GM19372 (cell line): ENCODE results near the gene PLCH1.

ENCODE experiments used
- ATAC-seq: cut with Tn5 transposase; IDR thresholded peaks from one replicate; pipeline ENCODE4 v1.9.1; 2021; ENCODE audit warnings: mild to moderate bottlenecking, low read depth, moderate library complexity; ENCODE audit not compliant: unreplicated experiment

PLCH1 gene

GRCh38 chr3:155364492-155364891 lies 380.4 kb downstream of the PLCH1 start:
- ATAC-seq, result no peak

DNA sequence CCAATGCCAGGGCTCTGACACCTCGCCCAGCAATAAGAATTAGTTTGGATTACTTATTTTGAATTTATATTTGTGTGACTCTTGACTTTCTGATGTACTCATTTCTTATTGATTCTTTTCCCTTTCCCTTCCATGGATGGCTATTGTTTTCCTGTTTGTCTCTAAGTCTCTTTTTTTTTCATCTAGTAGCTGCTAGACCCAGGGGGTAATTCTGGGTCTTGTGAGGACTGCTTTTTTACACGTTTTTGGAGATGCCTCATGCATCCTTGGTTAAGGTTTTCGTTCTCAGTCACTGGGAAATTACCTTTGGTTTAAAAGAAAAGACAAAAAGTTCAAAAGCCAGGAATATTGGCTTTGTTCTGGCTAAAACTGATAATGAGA lies 381.2 kb downstream of the PLCH1 start:
- no peak for ATAC-seq

GRCh38 chr3:155362808-155363689 lies 381.8 kb downstream of the PLCH1 start:
- no peak for ATAC-seq

GRCh38 chr3:155360281-155360680 lies 384.6 kb downstream of the PLCH1 start:
- no peak for ATAC-seq

- no peak for ATAC-seq
Observed at GRCh38 chr3:155356594-155357370, 388.1 kb downstream of the PLCH1 start.

DNA sequence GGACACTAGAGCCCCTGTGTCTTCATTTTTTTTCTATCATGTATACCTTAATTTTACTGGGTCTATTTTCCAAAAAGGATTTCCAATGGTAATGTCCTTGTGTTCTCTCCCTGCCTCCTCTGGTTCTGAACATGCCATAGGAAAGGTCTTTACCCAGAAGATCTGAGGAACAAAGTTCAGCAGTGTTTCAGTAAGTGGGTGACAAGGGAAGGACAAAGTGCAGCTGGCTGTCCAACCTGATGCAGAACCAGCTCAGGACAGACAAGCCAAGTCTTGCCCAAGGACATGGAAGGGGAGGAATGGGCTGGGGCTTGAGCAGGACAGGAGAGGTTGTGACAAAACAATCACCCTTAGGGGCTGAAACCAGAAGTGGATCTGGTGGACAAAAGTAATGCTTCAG lies 390.2 kb downstream of the PLCH1 start:
- no peak for ATAC-seq

DNA sequence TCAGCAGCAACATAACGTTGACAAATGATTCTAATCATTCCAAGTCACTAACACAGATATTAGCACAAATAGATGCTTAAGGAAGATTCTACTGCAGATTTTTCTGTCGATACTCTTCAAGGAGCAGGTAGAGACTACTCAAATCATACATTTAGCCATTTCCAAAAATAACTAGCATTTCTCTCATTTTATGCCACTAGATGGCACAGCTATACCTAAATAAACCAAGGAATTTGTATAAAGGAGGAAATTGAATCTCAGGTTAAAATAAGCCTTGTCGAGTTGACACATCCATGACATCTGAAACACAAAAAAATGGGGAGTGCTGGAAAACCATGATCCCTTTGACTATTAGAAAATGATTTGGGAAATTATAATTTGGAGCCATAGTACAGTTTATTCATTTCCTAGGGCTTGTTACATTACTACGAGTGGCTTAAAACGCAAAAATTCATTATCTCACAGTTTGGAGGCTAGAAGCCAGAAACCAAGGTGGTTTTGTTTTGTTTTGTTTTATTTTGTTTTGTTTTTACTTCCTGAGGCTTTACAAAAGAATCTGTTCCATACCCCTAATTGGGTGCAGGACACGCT lies 391.9 kb downstream of the PLCH1 start:
- no peak for ATAC-seq

DNA sequence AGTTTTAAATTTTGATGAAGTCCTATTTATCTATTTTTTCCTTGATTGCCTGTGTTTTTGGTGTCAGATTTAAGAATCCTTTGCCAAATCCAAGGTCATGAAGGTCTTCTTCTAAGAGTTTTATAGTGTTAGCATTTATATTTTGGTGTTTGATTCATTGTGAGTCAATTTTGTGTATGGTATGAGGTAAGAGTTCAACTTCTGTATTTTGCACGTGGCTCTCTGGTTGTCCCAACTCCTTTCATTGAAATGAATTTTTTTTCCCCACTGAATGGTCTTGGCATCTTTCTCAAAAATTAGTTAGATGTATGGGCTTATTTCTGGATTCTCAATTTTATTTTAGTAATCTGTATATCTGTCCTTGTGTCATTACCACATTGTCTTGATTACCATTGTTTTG lies 394.3 kb downstream of the PLCH1 start:
- ATAC-seq, result no peak

DNA sequence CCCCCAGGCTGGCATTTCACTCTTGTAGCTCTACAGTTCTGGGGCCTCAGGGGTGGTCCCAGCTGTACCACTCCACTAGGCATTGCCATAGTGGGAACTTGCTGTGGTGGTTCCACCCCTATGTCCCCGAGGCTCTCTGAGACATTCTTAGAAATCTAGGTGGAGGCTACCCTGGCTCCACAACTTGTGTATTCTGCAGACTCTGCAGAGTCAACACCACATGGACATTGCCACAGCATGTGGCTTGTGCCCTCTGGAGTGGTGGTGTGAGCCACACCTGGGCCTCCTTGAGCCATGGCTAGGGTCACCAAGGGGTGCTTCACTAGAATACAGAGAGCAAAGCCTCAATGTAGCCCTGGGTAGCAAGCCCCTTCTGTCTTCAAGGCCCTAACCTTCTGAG lies 397.0 kb downstream of the PLCH1 start:
- ATAC-seq, result no peak

- ATAC-seq, result no peak
Observed at GRCh38 chr3:155342344-155342743, 402.5 kb downstream of the PLCH1 start.

DNA sequence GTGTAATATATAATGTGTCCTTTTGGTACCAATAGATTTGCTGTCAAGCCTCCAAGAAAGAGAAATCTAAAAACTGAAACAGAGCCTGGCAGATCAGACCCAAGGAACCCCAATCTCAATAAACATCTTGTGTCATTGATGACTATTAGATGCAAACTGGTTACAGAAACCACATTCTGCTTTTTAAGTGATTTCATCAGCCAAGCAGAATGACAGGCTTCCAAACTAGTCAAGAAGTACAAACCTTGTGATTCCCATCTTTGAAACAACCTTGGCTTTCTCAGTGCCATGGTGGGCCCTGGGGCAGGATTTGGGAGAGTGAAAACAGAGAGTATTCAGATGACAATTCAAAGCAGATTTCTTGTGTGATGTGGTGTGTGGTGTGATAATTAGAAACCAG lies 405.8 kb downstream of the PLCH1 start:
- ATAC-seq, result no peak

- no peak for ATAC-seq
Observed at GRCh38 chr3:155335724-155336354, 409.0 kb downstream of the PLCH1 start.

- peak; percentile 86 for ATAC-seq
Observed at GRCh38 chr3:155334914-155335723, 409.8 kb downstream of the PLCH1 start.

GRCh38 chr3:155334215-155334913 lies 410.5 kb downstream of the PLCH1 start:
- no peak for ATAC-seq

GRCh38 chr3:155332716-155333115 lies 412.2 kb downstream of the PLCH1 start:
- no peak for ATAC-seq

DNA sequence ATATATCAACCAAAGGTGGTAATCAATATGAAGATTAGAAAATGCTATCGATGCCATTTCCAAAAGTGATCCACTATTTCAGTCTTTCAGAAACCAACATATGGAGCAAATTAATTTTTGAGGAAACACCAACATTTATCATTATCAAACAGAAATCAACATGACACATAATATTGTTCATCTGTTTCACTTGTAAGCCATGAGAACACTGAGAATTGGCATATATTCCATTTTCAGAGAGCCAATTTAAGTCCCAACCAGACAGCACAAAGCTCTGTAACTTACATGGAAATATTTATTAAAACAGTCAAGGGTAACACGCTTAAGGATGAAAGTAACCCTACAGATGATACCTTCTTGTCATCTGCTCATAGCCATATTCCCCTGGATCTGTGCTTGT lies 413.8 kb downstream of the PLCH1 start:
- ATAC-seq, result no peak

DNA sequence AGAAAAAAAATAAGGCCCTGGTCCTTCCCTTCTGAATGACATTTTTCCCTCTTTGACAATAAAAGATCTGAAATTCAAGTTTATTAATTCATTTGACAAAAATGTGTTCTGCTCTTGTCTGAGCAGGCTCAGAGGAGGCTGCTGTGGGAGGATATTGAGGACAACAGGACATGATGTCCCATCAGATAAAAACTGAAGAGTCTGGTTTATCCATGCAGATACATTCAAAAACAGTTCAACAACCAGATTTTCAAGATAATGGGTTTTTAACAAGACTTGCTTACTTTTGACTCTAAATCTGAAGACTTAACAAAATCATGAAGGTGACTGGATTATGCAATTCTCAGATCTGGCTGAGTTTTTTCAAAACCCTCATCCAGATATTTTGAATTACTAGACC lies 414.5 kb downstream of the PLCH1 start:
- ATAC-seq, result no peak

DNA sequence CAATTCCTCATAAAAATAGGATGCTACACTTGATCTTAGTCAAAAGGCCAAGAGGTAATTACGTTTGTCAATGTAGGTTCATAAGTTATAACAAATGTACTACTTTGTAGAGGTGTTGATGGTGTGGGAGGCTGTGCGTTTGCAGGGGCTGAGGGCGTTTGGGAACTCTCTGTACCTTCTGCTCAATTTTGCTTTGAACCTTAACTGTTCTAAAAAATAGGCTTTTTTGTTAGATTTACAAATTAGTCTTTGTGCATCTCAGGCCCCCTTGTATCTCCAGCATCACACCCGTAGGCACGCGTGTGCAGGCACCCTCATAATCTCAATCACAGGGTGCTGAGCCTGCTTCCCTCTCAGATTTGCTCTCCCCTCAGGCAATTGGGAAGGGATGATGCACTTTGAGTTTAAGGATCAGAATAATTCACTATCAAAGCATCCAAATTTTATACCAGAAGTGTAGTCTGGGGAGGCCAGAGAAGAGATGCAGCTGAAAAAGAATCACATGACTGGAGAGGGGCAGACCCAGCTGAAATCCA lies 415.3 kb downstream of the PLCH1 start:
- ATAC-seq, result no peak

DNA sequence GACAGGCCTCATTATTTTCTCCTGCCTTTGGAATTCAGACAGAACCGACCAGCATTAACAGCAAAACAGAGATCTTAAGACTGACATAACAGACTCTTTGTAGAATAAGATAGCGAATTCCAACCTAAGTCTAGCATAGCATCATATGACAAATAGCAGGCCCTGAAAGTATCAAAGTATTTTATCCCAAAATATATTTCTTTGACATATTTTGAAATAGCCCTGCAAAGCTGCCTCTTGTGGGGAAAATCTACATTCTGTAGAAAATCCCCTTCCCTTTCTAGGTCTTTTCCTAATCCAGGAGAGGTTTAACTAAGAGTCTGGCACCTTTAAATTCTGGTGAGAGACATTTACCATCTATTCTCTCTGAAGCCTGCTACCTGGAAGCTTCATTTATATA lies 417.0 kb downstream of the PLCH1 start:
- ATAC-seq, result no peak
